ENCODE results near the gene SLC46A2.

Gene SLC46A2

GRCh38 chr9:112856843-112857242 lies 33.8 kb downstream of the SLC46A2 start:
- no peak for DNase-seq

GRCh38 chr9:112856200-112856599 lies 34.5 kb downstream of the SLC46A2 start:
- DNase-seq, result no peak

- no peak for DNase-seq
Observed at GRCh38 chr9:112854657-112855056, 36.0 kb downstream of the SLC46A2 start.

- no peak for DNase-seq
Observed at GRCh38 chr9:112853882-112854585, 36.6 kb downstream of the SLC46A2 start.

GRCh38 chr9:112852741-112853504 lies 37.8 kb downstream of the SLC46A2 start:
- DNase-seq, result no peak

- DNase-seq, result no peak
Observed at GRCh38 chr9:112850840-112851239, 39.8 kb downstream of the SLC46A2 start.

GRCh38 chr9:112849363-112849922 lies 41.2 kb downstream of the SLC46A2 start:
- no peak for DNase-seq

GRCh38 chr9:112848316-112849151 lies 42.1 kb downstream of the SLC46A2 start:
- no peak for DNase-seq

GRCh38 chr9:112846528-112847488 lies 43.9 kb downstream of the SLC46A2 start:
- DNase-seq, result no peak

- peak; percentile 52 to 71 for DNase-seq
Observed at GRCh38 chr9:112844771-112845542, 45.7 kb downstream of the SLC46A2 start.

GRCh38 chr9:112842555-112842954 lies 48.1 kb downstream of the SLC46A2 start:
- no peak for DNase-seq

GRCh38 chr9:112841261-112841660 lies 49.4 kb downstream of the SLC46A2 start:
- DNase-seq, result no peak

- DNase-seq, result no peak
Observed at GRCh38 chr9:112839331-112839730, 51.3 kb downstream of the SLC46A2 start.

GRCh38 chr9:112838342-112838741 lies 52.3 kb downstream of the SLC46A2 start:
- DNase-seq, result no peak

GRCh38 chr9:112836394-112836793 lies 54.3 kb downstream of the SLC46A2 start:
- no peak for DNase-seq

- no peak for DNase-seq
Observed at GRCh38 chr9:112833081-112833480, 57.6 kb downstream of the SLC46A2 start.

- DNase-seq, result no peak
Observed at GRCh38 chr9:112831969-112832368, 58.7 kb downstream of the SLC46A2 start.

- DNase-seq, result no peak
Observed at GRCh38 chr9:112831281-112831851, 59.3 kb downstream of the SLC46A2 start.
